Pancreas (tissue), 10 donors: ENCODE results near the gene MAPK9. TPM values are rescaled to one million over a fixed set of nuclear protein-coding genes. Genes with fewer than 3 reads are reported as not detected.

ENCODE experiments used
- ATAC-seq, 4 donors: fragments of 200-7000 bp; cut with Tn5 transposase; one replicate each; pipeline versions ENCODE4 v1.8.0 to v1.9.1; 2020; ENCODE audit warnings: mild to moderate bottlenecking in 4 of 4, moderate library complexity in 4 of 4
- DNase-seq, 6 donors: peaks; one replicate each; pipeline ENCODE4 v3.0.0-alpha.2; 2020
- FAIRE-seq: peaks from 2 replicates; lab custom pipeline; 2012; peaks lifted over from hg19 to GRCh38; lab: Jason Lieb, UNC
- H3K27ac ChIP-seq, 4 donors: fragments of 200-600 bp; sonication (generic); 1 replicate in 3 of 4; 2 replicates in 1 of 4; pipeline versions ENCODE4 v1.5.0 to v1.8.0; 2020
- H3K27me3 ChIP-seq, 4 donors: fragments of 200-600 bp; one replicate each; pipeline ENCODE4 v1.8.0; 2021
- H3K36me3 ChIP-seq, 3 donors: fragments of 200-600 bp; sonication (generic) in 1 of 3; one replicate each; pipeline versions ENCODE4 v1.5.0 to v1.8.0; 2020 to 2021
- H3K4me1 ChIP-seq, 3 donors: fragments of 200-600 bp; one replicate each; pipeline ENCODE4 v1.8.0; 2021
- H3K4me3 ChIP-seq, 4 donors: fragments of 200-600 bp; sonication (generic) in 2 of 4; one replicate each; pipeline versions ENCODE4 v1.5.0 to v1.8.0; 2020 to 2021
- H3K9me3 ChIP-seq, 4 donors: fragments of 200-600 bp; one replicate each; pipeline ENCODE4 v1.8.0; 2021
- CTCF ChIP-seq, 4 donors: fragments of 200-600 bp; sonication (generic) in 3 of 4; IDR thresholded peaks; one replicate each; pipeline versions ENCODE4 v1.5.0 to v1.8.0; 2021; ENCODE audit warnings: antibody characterized with exemption in 4 of 4
- WGBS, 2 donors: extraction: QIAGEN DNeasy Blood & Tissue Kit; methylation state at CpG; one replicate each; pipeline ENCODE4 v1.1.7; 2013; 5-methylcytosine and 5-hydroxymethylcytosine counted together
- intact Hi-C, 3 donors: fragments of 100-400 bp; cut with DNase I; formaldehyde crosslinking; loops; one replicate each; pipeline versions ENCODE4 v1.11.1 to v1.14.2; 2022
- polyA plus RNA-seq, 2 donors: library from polyadenylated mRNA; stranded (reverse); fragments of 200-250 nt; gene quantifications; one replicate each; pipeline ENCODE4 v1.2.3, GENCODE V29; 2013
- total RNA-seq, 6 donors: library from RNA; stranded (reverse); fragmentation: NEBNext Ultra II Directional in 4 of 6; extraction: Animal tissue kit (Norgen Biotek cat#: 25700) in 4 of 6; gene quantifications; one replicate each; pipeline versions ENCODE4 v1.2.1 to v1.2.4, GENCODE V29; 2021 to 2023
- donor health status: healthy with polysubstance abuse.
- donor health status: DM: no; HTN: no; CAD: no; lungs with moderate emphysema.
- donor health status: DM: no; HTN: no; CAD: no.
- donor health status: control.
- donor health status: control.
- donor health status: Bipolar disorder and iron deficiency.
- donor health status: DM: yes; HTN: yes; CAD: no.
- donor health status: DM: no; HTN: no; CAD: no.
- donor health status: DM: no; HTN: no; CAD: no.
- donor health status: DM: yes; HTN: yes; CAD: no.

MAPK9 gene
- total and polyA plus RNA-seq, 8 donors, result 10.7 to 40.3 (median 28.9) TPM

DNA sequence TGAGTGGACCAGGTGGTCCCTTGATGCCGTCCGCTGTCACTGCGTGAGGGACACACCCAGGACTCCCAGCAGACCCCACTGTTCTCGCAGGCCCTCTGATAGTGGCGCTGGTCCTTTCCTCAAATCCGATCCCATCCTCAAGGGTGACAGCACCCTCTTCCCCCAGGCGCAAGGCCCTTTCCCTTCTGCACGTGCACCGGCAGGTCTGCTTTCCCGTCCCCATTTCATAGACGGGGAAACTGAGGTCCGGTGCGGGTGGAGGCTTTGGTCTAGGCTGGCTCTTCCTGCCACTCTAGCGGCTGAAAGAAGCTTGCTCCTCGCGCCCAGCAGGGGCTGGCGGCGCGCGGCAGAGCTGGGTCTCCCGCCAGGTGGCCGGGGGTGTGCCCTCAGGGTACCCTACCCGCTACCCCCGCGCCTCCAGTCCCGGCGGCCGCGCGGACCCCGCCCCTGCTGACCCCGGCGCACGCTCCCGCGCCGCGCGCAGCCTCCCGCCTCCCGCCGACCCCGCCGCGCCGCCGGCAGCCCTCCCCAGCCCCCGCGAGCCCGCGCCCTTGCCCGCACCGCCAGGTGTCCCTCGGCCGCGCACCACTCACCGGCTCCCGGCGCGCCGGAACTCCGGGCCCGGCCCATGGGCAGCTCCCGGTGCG is 83.3 kb downstream of the MAPK9 start:
- Histone ChIP-seq H3K27ac (no peak overlapping the region), H3K27me3 (no peaks in the 10 kb centered on the region), H3K9me3 (no peaks in the 10 kb centered on the region), H3K4me3 (peak overlapping the region in 3 of 4 donors; percentile 24 to 47 (median 39)), H3K36me3 (no peaks in the 10 kb centered on the region), H3K4me1 (peaks cover 6 to 8% (median 7%) of the 10 kb centered on the region in 3 donors)
- intact Hi-C loops, result no loop called here
- DNase-seq (peak in 4 of 6 donors; percentile 22 to 71 (median 57)), FAIRE-seq (no peak), ATAC-seq (peak; percentile 39 to 57 (median 50))
- TF ChIP-seq CTCF (IDR thresholded peaks at IDR 0.05), result no peak
- WGBS, 2 donors, result 2% methylated on average over 36 to 65 of the region's 65 CpGs

GRCh38 chr5:180208038-180208434 is 83.8 kb downstream of the MAPK9 start:
- intact Hi-C loops, result no loop called here
- WGBS, 2 donors, result 18 to 29% methylated on average over 14 of the region's 14 CpGs
- no peak for TF ChIP-seq CTCF (IDR thresholded peaks at IDR 0.05)
- FAIRE-seq, result no peak
- Histone ChIP-seq H3K27me3 (no peaks in the 10 kb centered on the region), H3K4me1 (peaks cover 6 to 8% (median 7%) of the 10 kb centered on the region in 3 donors), H3K9me3 (no peaks in the 10 kb centered on the region), H3K27ac (no peak overlapping the region), H3K36me3 (no peaks in the 10 kb centered on the region), H3K4me3 (peak overlapping the region in 2 of 4 donors; percentile 39 to 47)
- peak in 1 of 6 donors; percentile 53 for DNase-seq
- peak in 2 of 4 donors; percentile 21 to 26 for ATAC-seq

DNA sequence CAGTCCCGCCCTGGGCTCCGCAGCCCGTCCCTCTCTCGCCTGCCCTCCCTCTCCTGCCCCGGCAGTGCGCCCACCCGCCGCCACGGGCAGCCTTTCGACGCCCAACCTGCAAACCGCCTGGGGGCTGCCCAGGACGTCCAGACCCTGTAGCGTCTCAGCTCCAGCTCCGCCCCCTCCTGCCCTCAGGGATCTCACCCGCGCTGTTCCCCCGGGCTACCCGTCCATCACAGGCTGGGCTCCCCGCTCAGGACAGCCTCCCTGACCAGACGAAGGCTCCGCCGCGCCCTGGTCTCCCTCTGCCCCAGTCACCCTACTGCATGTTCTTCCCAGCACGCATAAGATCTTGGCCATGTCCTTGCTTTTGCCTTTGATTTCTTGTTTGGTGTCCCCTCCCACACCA is 84.3 kb downstream of the MAPK9 start:
- no peaks in the 10 kb centered on the region for H3K9me3 ChIP-seq
- WGBS, 2 donors, result 39 to 47% methylated on average over 15 to 25 of the region's 25 CpGs
- H3K27ac ChIP-seq, result no peak overlapping the region
- DNase-seq (peak in 1 of 6 donors; percentile 68), ATAC-seq (no peak), FAIRE-seq (no peak)
- no peaks in the 10 kb centered on the region for H3K27me3 ChIP-seq
- intact Hi-C loops, result no loop called here
- TF ChIP-seq CTCF (IDR thresholded peaks at IDR 0.05), result no peak
- H3K4me1 ChIP-seq, result peaks cover 6 to 8% (median 7%) of the 10 kb centered on the region in 3 donors
- H3K4me3 ChIP-seq, result no peak overlapping the region
- no peaks in the 10 kb centered on the region for H3K36me3 ChIP-seq

DNA sequence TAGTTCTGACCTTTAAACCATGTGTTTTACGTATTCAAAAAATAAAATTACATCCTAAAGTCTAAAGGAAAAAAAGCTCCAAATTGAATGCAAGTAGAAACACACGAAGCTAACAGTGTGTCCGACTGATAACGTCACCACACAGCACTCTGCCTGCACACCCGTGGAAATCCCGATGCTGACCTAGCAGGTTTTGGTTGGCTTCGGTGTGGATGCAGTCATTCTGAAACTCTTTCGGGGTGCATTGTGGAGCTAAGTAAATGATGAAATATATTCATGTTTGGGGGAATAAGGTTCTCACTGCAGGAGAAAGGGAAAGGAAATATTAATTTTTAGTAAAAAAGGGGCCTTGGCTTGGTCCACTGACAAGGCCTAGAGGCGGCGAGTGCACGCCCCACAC is 84.9 kb downstream of the MAPK9 start:
- ATAC-seq (no peak), FAIRE-seq (no peak), DNase-seq (no peak)
- TF ChIP-seq CTCF (IDR thresholded peaks at IDR 0.05), result no peak
- 84 to 89% methylated on average over 11 of the region's 11 CpGs for WGBS, 2 donors
- Histone ChIP-seq H3K9me3 (no peaks in the 10 kb centered on the region), H3K4me3 (no peak overlapping the region), H3K27ac (no peak overlapping the region), H3K36me3 (no peaks in the 10 kb centered on the region), H3K27me3 (no peaks in the 10 kb centered on the region), H3K4me1 (peaks cover 6 to 8% (median 7%) of the 10 kb centered on the region in 3 donors)
- intact Hi-C loops, result no loop called here

GRCh38 chr5:180205916-180206315 is 86.0 kb downstream of the MAPK9 start:
- TF ChIP-seq CTCF (IDR thresholded peaks at IDR 0.05), result no peak
- DNase-seq, result no peak
- no peaks in the 10 kb centered on the region for H3K9me3 ChIP-seq
- peaks cover 6 to 8% (median 7%) of the 10 kb centered on the region in 3 donors for H3K4me1 ChIP-seq
- WGBS, 2 donors, result 76 to 92% methylated on average over 1 of the region's 1 CpG
- ATAC-seq, result no peak
- no peak overlapping the region for H3K4me3 ChIP-seq
- H3K36me3 ChIP-seq, result no peaks in the 10 kb centered on the region
- H3K27ac ChIP-seq, result no peak overlapping the region
- no peak for FAIRE-seq
- no peaks in the 10 kb centered on the region for H3K27me3 ChIP-seq
- intact Hi-C loops, result no loop called here
